A673 (cell line): ENCODE measurements around the gene GNA14.

Source experiments
- CTCF ChIP-seq: fragments of 300-800, 200-600 bp; sonication (generic); conservative IDR thresholded peaks from 2 replicates; pipeline ENCODE4 v1.5.1; 2017; ENCODE audit warnings: low read depth, mild to moderate bottlenecking, antibody characterized with exemption, low read length, moderate library complexity, mixed read lengths
- EZH2 ChIP-seq: fragments of 200-600 bp; sonication (generic); IDR thresholded peaks from 2 replicates; pipeline ENCODE4 v1.6.1; 2017; ENCODE audit warnings: borderline replicate concordance, low read depth, mild to moderate bottlenecking, mixed read lengths, antibody characterized with exemption, low read length; ENCODE audit not compliant: poor library complexity, severe bottlenecking

GRCh38 chr9:77593528-77593927 is 54.6 kb downstream of the GNA14 start:
- no peak for TF ChIP-seq CTCF
- no peak for TF ChIP-seq EZH2
